ENCODE measurements around the gene DPYD.

- TF ChIP-seq CTCF (conservative IDR thresholded peaks at IDR 0.05; ENCODE audit: low read depth, low read length) (no peak), EZH2 (IDR thresholded peaks at IDR 0.05; ENCODE audit: low read length, unreplicated experiment) (no peak), EZH2phosphoT487 (IDR thresholded peaks at IDR 0.05; ENCODE audit: borderline replicate concordance, low read length) (no peak)
These were observed 1.1 kb downstream of the DPYD start for GRCh38 chr1:97919585-97920261.

All from PC-3 (cell line).